Esophagus muscularis mucosa (tissue), 3 donors: ENCODE measurements around the gene PKDCC.

Experiments used
- CTCF ChIP-seq, 3 experiments: fragments of 200-600 bp in 2 of 3; fragments of 450-650 bp in 1 of 3; sonication (generic) in 2 of 3; IDR thresholded peaks; one replicate each; pipeline ENCODE4 v1.5.1; 2017 to 2019; ENCODE audit warnings: antibody characterized with exemption in 3 of 3, mild to moderate bottlenecking in 2 of 3, moderate library complexity in 1 of 3
- POLR2A ChIP-seq: fragments of 450-650 bp; IDR thresholded peaks from one replicate; pipeline ENCODE4 v1.6.1; 2017; ENCODE audit warnings: antibody characterized with exemption, moderate library complexity, mild to moderate bottlenecking, low read depth

- TF ChIP-seq CTCF (IDR thresholded peaks at IDR 0.05), result no peak
- TF ChIP-seq POLR2A, result no peak
These were observed 3.9 kb upstream of the PKDCC start for GRCh38 chr2:42043789-42044394.
